GM12878 (cell line): ENCODE measurements around the gene CRYZL1. TPM values are rescaled to one million over a fixed set of nuclear protein-coding genes. Genes with fewer than 3 reads are reported as not detected.

Source experiments
- ATAC-seq: fragments of 200-7000 bp; cut with Tn5 transposase; 3 replicates; pipeline ENCODE4 v1.9.1; 2020; ENCODE audit warnings: mild to moderate bottlenecking, moderate library complexity
- BruUV-seq: library from RNA; stranded (reverse); fragments of 400-500 nt; replicated peaks from 2 replicates; lab custom pipeline; 2021; lab: Mats Ljungman, UMichigan
- CTCF ChIA-PET: fragments of 300-600 bp; sonication (Branson Sonifier 250); formaldehyde crosslinking; extraction: SDS; loops from one replicate; lab custom pipeline; 2021; ENCODE audit warnings: inconsistent platforms; lab: Yijun Ruan, JAX
- POLR2A ChIA-PET: fragments of 350-600 bp; formaldehyde crosslinking; extraction: SDS; loops from one replicate; lab custom pipeline; 2021; ENCODE audit warnings: inconsistent platforms; lab: Charles Lee
- RAD21 ChIA-PET: fragments of 300-600 bp; sonication (Branson Sonifier 250); formaldehyde crosslinking; loops from one replicate; lab custom pipeline; 2023; ENCODE audit warnings: antibody characterized with exemption; ENCODE audit not compliant: unreplicated experiment; lab: Charles Lee
- SMC1A ChIA-PET: fragments of 300-600 bp; sonication (Branson Sonifier 250); formaldehyde crosslinking; loops from one replicate; lab custom pipeline; 2023; ENCODE audit not compliant: unreplicated experiment, uncharacterized antibody; lab: Charles Lee
- DNase-seq: peaks from one replicate; pipeline ENCODE4 v3.0.0-alpha.2; 2011; ENCODE audit warnings: low read depth, low spot score
- FAIRE-seq: peaks from 3 replicates; lab custom pipeline; 2011; peaks lifted over from hg19 to GRCh38; lab: Jason Lieb, UNC
- H2AFZ ChIP-seq: 2 replicates; pipeline ENCODE4 v1.6.0; 2011; ENCODE audit warnings: low read depth, low read length, control low read depth; ENCODE audit not compliant: control insufficient read depth
- H3K27ac ChIP-seq: 2 replicates; pipeline ENCODE4 v1.5.1; 2011; ENCODE audit warnings: control low read depth; ENCODE audit not compliant: control insufficient read depth, insufficient read depth
- H3K27me3 ChIP-seq, 2 experiments: replicated peaks in 1 of 2; 2 replicates each; pipeline versions ENCODE4 v1.6.0 to v1.6.1; 2011; ENCODE audit warnings: low read length in 1 of 2; ENCODE audit not compliant: control insufficient read depth in 2 of 2, insufficient read depth in 2 of 2
- H3K36me3 ChIP-seq, 2 experiments: 2 replicates each; pipeline ENCODE4 v1.5.1; 2011; ENCODE audit warnings: low read length in 1 of 2; ENCODE audit not compliant: control insufficient read depth in 2 of 2, insufficient read depth in 2 of 2
- H3K4me1 ChIP-seq: 2 replicates; pipeline ENCODE4 v1.6.1; 2011; ENCODE audit warnings: mild to moderate bottlenecking, low read length, moderate library complexity, mixed read lengths; ENCODE audit not compliant: control insufficient read depth, insufficient read depth
- H3K4me2 ChIP-seq: 2 replicates; pipeline ENCODE4 v1.6.0; 2011; ENCODE audit warnings: control low read depth; ENCODE audit not compliant: control insufficient read depth, insufficient read depth
- H3K4me3 ChIP-seq: fragments of 200-600 bp; sonication (generic); 2 replicates; pipeline ENCODE4 v1.5.1; 2016
- H3K79me2 ChIP-seq: 2 replicates; pipeline ENCODE4 v1.6.0; 2011; ENCODE audit warnings: low read length; ENCODE audit not compliant: control insufficient read depth, insufficient read depth
- H3K9ac ChIP-seq: 2 replicates; pipeline ENCODE4 v1.8.0; 2011; ENCODE audit warnings: low read length, control low read depth, mixed read lengths; ENCODE audit not compliant: control insufficient read depth, insufficient read depth
- H3K9me3 ChIP-seq: replicated peaks from 3 replicates; pipeline ENCODE4 v1.5.1; 2011; ENCODE audit warnings: mild to moderate bottlenecking, low read length; ENCODE audit not compliant: control insufficient read depth, insufficient read depth
- H4K20me1 ChIP-seq: 2 replicates; pipeline ENCODE4 v1.6.0; 2011; ENCODE audit not compliant: control insufficient read depth, insufficient read depth
- ATF3 ChIP-seq: IDR thresholded peaks from 2 replicates; pipeline ENCODE4 v1.6.1; 2011; ENCODE audit warnings: low read depth, mild to moderate bottlenecking, low read length, moderate library complexity, borderline replicate concordance; ENCODE audit errors: extremely low read depth
- ATF7 ChIP-seq: fragments of 450-650 bp; IDR thresholded peaks from 2 replicates; pipeline ENCODE4 v1.6.1; 2016; ENCODE audit warnings: low read depth, mild to moderate bottlenecking
- CREB1 ChIP-seq: IDR thresholded peaks from 2 replicates; pipeline ENCODE4 v1.6.1; 2012; ENCODE audit warnings: low read depth, mild to moderate bottlenecking, inconsistent platforms
- CREM ChIP-seq: IDR thresholded peaks from 2 replicates; pipeline ENCODE4 v1.6.1; 2014; ENCODE audit warnings: antibody characterized with exemption, low read depth
- ELK1 ChIP-seq: IDR thresholded peaks from 2 replicates; pipeline ENCODE4 v1.6.1; 2012; ENCODE audit warnings: low read depth, low read length, improper control_type of control experiment
- ETV6 ChIP-seq, 2 experiments: fragments of 450-650 bp in 1 of 2; IDR thresholded peaks in 1 of 2; conservative IDR thresholded peaks in 1 of 2; 2 replicates each; pipeline ENCODE4 v1.6.1; 2014; ENCODE audit warnings: antibody characterized with exemption in 1 of 2, borderline replicate concordance in 1 of 2, low read depth in 1 of 2, mild to moderate bottlenecking in 1 of 2, moderate library complexity in 1 of 2
- IKZF2 ChIP-seq, 2 experiments: fragments of 450-650 bp; IDR thresholded peaks; 2 replicates each; pipeline ENCODE4 v1.6.1; 2017; ENCODE audit warnings: mild to moderate bottlenecking in 2 of 2, moderate library complexity in 2 of 2
- JUNB ChIP-seq: IDR thresholded peaks from 2 replicates; pipeline ENCODE4 v1.6.1; 2016; ENCODE audit warnings: antibody characterized with exemption, mild to moderate bottlenecking
- MLLT1 ChIP-seq: fragments of 450-650 bp; IDR thresholded peaks from 2 replicates; pipeline ENCODE4 v1.6.1; 2016; ENCODE audit warnings: mild to moderate bottlenecking
- MTA2 ChIP-seq: fragments of 450-650 bp; IDR thresholded peaks from 2 replicates; pipeline ENCODE4 v1.6.1; 2016; ENCODE audit warnings: low read depth, mild to moderate bottlenecking, moderate library complexity
- NBN ChIP-seq: fragments of 450-650 bp; IDR thresholded peaks from 2 replicates; pipeline ENCODE4 v1.6.1; 2016
- NR2F1 ChIP-seq: fragments of 450-650 bp; conservative IDR thresholded peaks from 2 replicates; pipeline ENCODE4 v1.6.1; 2017; ENCODE audit warnings: mild to moderate bottlenecking
- RUNX3 ChIP-seq: IDR thresholded peaks from 2 replicates; pipeline ENCODE4 v1.6.1; 2012; ENCODE audit warnings: low read length, inconsistent platforms
- STAT1 ChIP-seq: fragments of 450-650 bp; conservative IDR thresholded peaks from 2 replicates; pipeline ENCODE4 v1.6.1; 2014; ENCODE audit warnings: antibody characterized with exemption, mild to moderate bottlenecking
- ZNF384 ChIP-seq: IDR thresholded peaks from 2 replicates; pipeline ENCODE4 v1.6.1; 2012; ENCODE audit warnings: low read depth, mild to moderate bottlenecking, low read length, improper control_type of control experiment, borderline replicate concordance
- WGBS: methylation state at CpG from one replicate; pipeline ENCODE4 v1.1.6; 2016; ENCODE audit warnings: low lambda C conversion rate; ENCODE audit not compliant: insufficient replicate concordance, insufficient coverage; ENCODE audit errors: missing lambda C conversion rate; 5-methylcytosine and 5-hydroxymethylcytosine counted together
- in situ Hi-C: fragments of 300-500 bp; cut with MboI; formaldehyde crosslinking; loops from 9 replicates; pipeline ENCODE4 v1.14.3; 2018; ENCODE audit warnings: mixed read lengths
- intact Hi-C: fragments of 100-400 bp; cut with micrococcal nuclease; formaldehyde crosslinking; loops from one replicate; pipeline ENCODE4 v1.14.2; 2022; ENCODE audit not compliant: unreplicated experiment
- polyA plus RNA-seq, 11 experiments: library from polyadenylated mRNA; depleted of rRNA in 4 of 11; unstranded in 6 of 11; stranded (reverse) in 5 of 11; fragments of >200 nt; fragmentation: Nextera tagmentation in 4 of 11; fragmentation: Illumina TruSeq in 1 of 11; extraction: Ambion mirVana in 4 of 11; extraction: Trizol in 1 of 11; gene quantifications; 1 replicate in 1 of 11; 2 replicates in 10 of 11; pipeline versions ENCODE4 v1.2.1 to v1.2.3, GENCODE V29; 2011 to 2016; ENCODE audit warnings: inconsistent platforms in 2 of 11, missing spikeins in 2 of 11, low read depth in 1 of 11
- total RNA-seq, 4 experiments: library from RNA; depleted of rRNA in 3 of 4; stranded (reverse); fragments of >200 nt in 3 of 4; fragmentation: Illumina TruSeq in 1 of 4; extraction: Trizol in 1 of 4; gene quantifications; 2 replicates each; pipeline versions ENCODE4 v1.2.1 to v1.2.3, GENCODE V29; 2013 to 2021
- TF ChIP-seq, protein P1 (sequence below): fragments of 450-650 bp; conservative IDR thresholded peaks from 2 replicates; pipeline ENCODE4 v1.6.1; 2017; ENCODE audit warnings: mild to moderate bottlenecking, moderate library complexity

CRYZL1 gene
- total and polyA plus RNA-seq, 10 of the 15 experiments (the other 5 are each of a cell fraction or from before 2014, with no cell fraction given), result 14.3 to 72.4 (median 30.7) TPM

GRCh38 chr21:33541105-33541711, 100.3 kb downstream of the CRYZL1 start:
- Histone ChIP-seq H4K20me1 (peaks cover 2% of the 10 kb centered on the region; the same call in 1 of the 2 replicates), H3K27me3 (no peaks in the 10 kb centered on the region), H3K9ac (peak overlapping the region; percentile 100), H3K4me2 (peak overlapping the region; percentile 56), H2AFZ (peak overlapping the region; percentile 21), H3K27ac (peak overlapping the region; percentile 100), H3K36me3 (peaks cover 2 to 21% of the 10 kb centered on the region in 2 experiments; a peak in 3 of 4 replicates), H3K9me3 (no peaks in the 10 kb centered on the region), H3K79me2 (peaks cover 68% of the 10 kb centered on the region), H3K4me3 (peak overlapping the region; percentile 96), H3K4me1 (no peaks in the 10 kb centered on the region)
- TF ChIP-seq, protein P1, sequence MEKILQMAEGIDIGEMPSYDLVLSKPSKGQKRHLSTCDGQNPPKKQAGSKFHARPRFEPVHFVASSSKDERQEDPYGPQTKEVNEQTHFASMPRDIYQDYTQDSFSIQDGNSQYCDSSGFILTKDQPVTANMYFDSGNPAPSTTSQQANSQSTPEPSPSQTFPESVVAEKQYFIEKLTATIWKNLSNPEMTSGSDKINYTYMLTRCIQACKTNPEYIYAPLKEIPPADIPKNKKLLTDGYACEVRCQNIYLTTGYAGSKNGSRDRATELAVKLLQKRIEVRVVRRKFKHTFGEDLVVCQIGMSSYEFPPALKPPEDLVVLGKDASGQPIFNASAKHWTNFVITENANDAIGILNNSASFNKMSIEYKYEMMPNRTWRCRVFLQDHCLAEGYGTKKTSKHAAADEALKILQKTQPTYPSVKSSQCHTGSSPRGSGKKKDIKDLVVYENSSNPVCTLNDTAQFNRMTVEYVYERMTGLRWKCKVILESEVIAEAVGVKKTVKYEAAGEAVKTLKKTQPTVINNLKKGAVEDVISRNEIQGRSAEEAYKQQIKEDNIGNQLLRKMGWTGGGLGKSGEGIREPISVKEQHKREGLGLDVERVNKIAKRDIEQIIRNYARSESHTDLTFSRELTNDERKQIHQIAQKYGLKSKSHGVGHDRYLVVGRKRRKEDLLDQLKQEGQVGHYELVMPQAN, result 0 out of 2 replicates have a peak, but pooled peaks have one; percentile 10
- peak; percentile 63; the same call in 1 of the 2 replicates for TF ChIP-seq ATF7
- TF ChIP-seq NBN, result 0 out of 2 replicates have a peak, but pooled peaks have one; percentile 26
- TF ChIP-seq ZNF384, result no peak
- TF ChIP-seq NR2F1, result peak; percentile 59
- TF ChIP-seq CREB1, result 0 out of 2 replicates have a peak, but pooled peaks have one; percentile 21
- peak; percentile 57 for TF ChIP-seq CREM
- peak; percentile 23; the same call in 1 of the 2 replicates for TF ChIP-seq RUNX3
- TF ChIP-seq MTA2, result no peak
- no peak for TF ChIP-seq ETV6 (conservative IDR thresholded peaks at IDR 0.05 in 1 of 2, IDR thresholded peaks at IDR 0.05 in 1 of 2; ENCODE audit: borderline replicate concordance in 1 of 2, low read depth in 1 of 2)
- no peak for TF ChIP-seq ELK1
- TF ChIP-seq IKZF2 (IDR thresholded peaks at IDR 0.05), result 0 out of 4 replicates have a peak, but pooled peaks of 1 of the 2 experiments have one; percentile 7
- 0 out of 2 replicates have a peak, but pooled peaks have one; percentile 10 for TF ChIP-seq STAT1
- no peak for TF ChIP-seq ATF3
- TF ChIP-seq JUNB, result no peak
- peak; percentile 85 for TF ChIP-seq MLLT1
- ChIA-PET SMC1A (interaction anchor here (0.8 to 1.8 kb wide), 3 partner anchors 59 to 62 kb away, joined by 3 to 6 read pairs (median 4); partner anchors contain the start of gene TMEM50B), POLR2A (interaction anchor here (0.9 to 2.3 kb wide), 3 partner anchors 23 to 61 kb away, joined by 3 to 7 read pairs (median 7); partner anchors contain the start of genes DNAJC28 and TMEM50B), CTCF (interaction anchor here (0.9 to 2.5 kb wide), 4 partner anchors 16 to 65 kb away, joined by 3 to 15 read pairs (median 6); partner anchors contain the start of gene DONSON), RAD21 (interaction anchor here (0.6 to 1.5 kb wide), 2 partner anchors 62 to 65 kb away, joined by 3 read pairs; no protein-coding TSS in a partner anchor)
- DNase-seq (peak; percentile 13), ATAC-seq (0 out of 3 replicates have a peak, but pooled peaks have one; percentile 5), FAIRE-seq (no peak)
- intact Hi-C loops (loop anchor here (5.0 to 10.0 kb wide), 5 partner anchors 46 to 769 kb away; partner anchors contain the start of genes DONSON, IFNGR2 and PAXBP1), in situ Hi-C loops (no loop called here)
- WGBS, result 14% methylated on average over 19 of the region's 19 CpGs
- BruUV-seq, result no TSS peak
